Ovary (tissue), 9 donors: ENCODE results near the gene CYP46A1. TPM values are rescaled to one million over a fixed set of nuclear protein-coding genes. Genes with fewer than 3 reads are reported as not detected.
"Not testable (repeated sequence)": the region's sequence is repeated elsewhere in the genome, so short reads cannot be mapped to it uniquely, and the experiment has no call there.

Experiments
- DNase-seq, 5 donors: peaks; one replicate each; pipeline ENCODE4 v3.0.0-alpha.2; 2019 to 2020
- H3K27ac ChIP-seq, 2 donors: fragments of 200-600 bp; one replicate each; pipeline versions ENCODE4 v1.5.1 to v1.8.0; 2019 to 2022
- H3K27me3 ChIP-seq: fragments of 200-600 bp; one replicate; pipeline ENCODE4 v1.8.0; 2022
- H3K36me3 ChIP-seq: fragments of 200-600 bp; sonication (generic); one replicate; pipeline ENCODE4 v1.5.1; 2019
- H3K4me1 ChIP-seq: one replicate; pipeline ENCODE4 v1.8.1; 2013; ENCODE audit warnings: mild to moderate bottlenecking, moderate library complexity; ENCODE audit not compliant: insufficient read depth
- H3K4me3 ChIP-seq: fragments of 200-600 bp; sonication (generic); one replicate; pipeline ENCODE4 v1.5.1; 2017
- H3K9me3 ChIP-seq, 2 donors: fragments of 200-600 bp in 1 of 2; sonication (generic) in 1 of 2; one replicate each; pipeline versions ENCODE4 v1.5.1 to v1.8.1; 2013 to 2019; ENCODE audit warnings: mild to moderate bottlenecking in 1 of 2, moderate library complexity in 1 of 2
- CTCF ChIP-seq, 3 donors: fragments of 450-650 bp in 2 of 3; fragments of 200-600 bp in 1 of 3; IDR thresholded peaks; one replicate each; pipeline versions ENCODE4 v1.5.1 to v1.8.0; 2016 to 2022; ENCODE audit warnings: antibody characterized with exemption in 3 of 3, mild to moderate bottlenecking in 1 of 3
- EP300 ChIP-seq: sonication (generic); formaldehyde crosslinking; IDR thresholded peaks from one replicate; pipeline ENCODE4 v1.6.1; 2017; ENCODE audit warnings: antibody characterized with exemption
- POLR2A ChIP-seq: fragments of 450-650 bp; IDR thresholded peaks from one replicate; pipeline ENCODE4 v1.6.1; 2017; ENCODE audit warnings: antibody characterized with exemption, mild to moderate bottlenecking, moderate library complexity
- WGBS, 3 donors: extraction: QIAGEN DNeasy Blood & Tissue Kit in 1 of 3; methylation state at CpG; one replicate each; pipeline versions ENCODE4 v1.1.5 to v1.1.7; 2013 to 2017; 5-methylcytosine and 5-hydroxymethylcytosine counted together
- intact Hi-C, 4 donors: fragments of 100-400 bp; cut with DNase I; formaldehyde crosslinking; loops; one replicate each; pipeline versions ENCODE4 v1.11.0 to v1.15.1; 2022 to 2023
- polyA plus RNA-seq, 2 donors: library from polyadenylated mRNA; stranded (reverse); fragments of 200-250 nt in 1 of 2; fragments of 350-450 nt in 1 of 2; fragmentation: Illumina TruSeq in 1 of 2; extraction: RNeasy Lipid Tissue Mini Kit (QIAGEN cat#74804) in 1 of 2; gene quantifications; one replicate each; pipeline ENCODE4 v1.2.3, GENCODE V29; 2013 to 2014
- total RNA-seq, 7 donors: library from RNA; depleted of rRNA in 2 of 7; stranded (reverse); fragments of >200 nt in 2 of 7; fragmentation: NEBNext Ultra II Directional in 3 of 7; extraction: Animal tissue kit (Norgen Biotek cat#: 25700) in 3 of 7; gene quantifications; one replicate each; pipeline versions ENCODE4 v1.1.0 to v1.2.4, GENCODE V29; 2016 to 2023
- donor health status: DM: no; HTN: no; CAD: no; lungs with moderate emphysema.
- donor health status: DM: no; HTN: no; CAD: no.
- donor health status: Bipolar disorder and iron deficiency.
- donor health status: DM: yes; HTN: yes; CAD: no.
- donor health status: DM: no; HTN: no; CAD: no.
- donor health status: DM: yes; HTN: yes; CAD: no.

The CYP46A1 gene
- total and polyA plus RNA-seq, 9 donors = 0.48 to 4.9 (median 1.7) TPM

- 88 to 90% (median 90%) methylated on average over 7 of the region's 7 CpGs for WGBS, 3 donors
- TF ChIP-seq POLR2A (no peak), CTCF (IDR thresholded peaks at IDR 0.05) (no peak), EP300 (no peak)
- no peak for DNase-seq
- Histone ChIP-seq H3K36me3 (no peaks in the 10 kb centered on the region), H3K4me3 (no peak overlapping the region), H3K9me3 (no peaks in the 10 kb centered on the region), H3K27me3 (no peaks in the 10 kb centered on the region), H3K4me1 (no peaks in the 10 kb centered on the region), H3K27ac (no peak overlapping the region)
- intact Hi-C loops = no loop called here
Measured at GRCh38 chr14:99637624-99638023, 46.5 kb upstream of the CYP46A1 start.

GRCh38 chr14:99642771-99643170 is 41.3 kb upstream of the CYP46A1 start:
- intact Hi-C loops = not testable (repeated sequence)

GRCh38 chr14:99643343-99643742 is 40.8 kb upstream of the CYP46A1 start:
- DNase-seq = no peak
- peaks cover 7% of the 10 kb centered on the region for H3K4me1 ChIP-seq
- no peak overlapping the region for H3K4me3 ChIP-seq
- no peaks in the 10 kb centered on the region for H3K36me3 ChIP-seq
- TF ChIP-seq EP300 = no peak
- TF ChIP-seq CTCF (IDR thresholded peaks at IDR 0.05) = no peak
- H3K27ac ChIP-seq = no peak overlapping the region
- H3K27me3 ChIP-seq = no peaks in the 10 kb centered on the region
- intact Hi-C loops = no loop called here
- no peaks in the 10 kb centered on the region for H3K9me3 ChIP-seq
- 65 to 77% (median 70%) methylated on average over 6 of the region's 6 CpGs for WGBS, 3 donors

More at GRCh38 chr14:99642771-99643170, 41.3 kb upstream of the CYP46A1 start:
- not testable (repeated sequence) for H3K9me3 ChIP-seq, H3K4me1 ChIP-seq, H3K27ac ChIP-seq, H3K4me3 ChIP-seq, H3K36me3 ChIP-seq, DNase-seq, H3K27me3 ChIP-seq
- 95 to 97% (median 95%) methylated on average over 5 of the region's 5 CpGs for WGBS, 3 donors

GRCh38 chr14:99644035-99644587 is 40.0 kb upstream of the CYP46A1 start:
- H3K4me3 ChIP-seq = no peak overlapping the region

More at GRCh38 chr14:99644035-99644587, 40.0 kb upstream of the CYP46A1 start:
- H3K27ac ChIP-seq = no peak overlapping the region
- H3K4me1 ChIP-seq = peaks cover 7% of the 10 kb centered on the region
- WGBS, 3 donors = 91 to 94% (median 93%) methylated on average over 11 of the region's 11 CpGs
- H3K9me3 ChIP-seq = no peaks in the 10 kb centered on the region
- no peaks in the 10 kb centered on the region for H3K36me3 ChIP-seq
- H3K27me3 ChIP-seq = no peaks in the 10 kb centered on the region
- intact Hi-C loops = no loop called here
- DNase-seq = no peak
- TF ChIP-seq CTCF (IDR thresholded peaks at IDR 0.05) (no peak), POLR2A (no peak), EP300 (no peak)
